ENCODE data around the gene LCP1.

The LCP1 gene

DNA sequence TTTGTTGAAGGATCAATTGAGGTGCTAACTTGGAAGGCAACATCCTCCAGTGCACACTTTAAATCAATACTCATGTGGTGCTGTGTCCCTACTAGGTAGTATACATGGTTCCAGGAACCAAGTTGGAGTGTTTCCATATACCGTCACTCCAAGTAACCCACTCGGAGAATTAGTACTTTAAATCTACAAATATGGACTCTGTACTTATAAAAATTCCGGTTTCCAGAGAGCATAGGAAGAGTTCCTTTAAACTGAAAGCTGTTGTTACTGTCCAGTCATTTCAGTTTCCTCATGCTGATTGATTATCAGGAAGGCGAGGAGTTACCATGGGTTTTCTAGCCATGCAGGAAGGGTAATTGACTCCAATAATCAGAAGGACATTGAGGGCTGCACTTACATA lies 84.3 kb downstream of the LCP1 start:
- DNase-seq (ENCODE audit: low spot score) = no peak

GRCh38 chr13:46097015-46097414 lies 85.0 kb downstream of the LCP1 start:
- no peak for DNase-seq (ENCODE audit: low spot score)

- no peak for DNase-seq (ENCODE audit: low spot score)
Measured at GRCh38 chr13:46094478-46094877, 87.5 kb downstream of the LCP1 start.

- DNase-seq (ENCODE audit: low spot score) = no peak
Measured at GRCh38 chr13:46088821-46089562, 93.0 kb downstream of the LCP1 start.

GRCh38 chr13:46087481-46087880 lies 94.5 kb downstream of the LCP1 start:
- DNase-seq (ENCODE audit: low spot score) = no peak

- DNase-seq (ENCODE audit: low spot score) = no peak
Measured at GRCh38 chr13:46086985-46087384, 95.0 kb downstream of the LCP1 start.

DNA sequence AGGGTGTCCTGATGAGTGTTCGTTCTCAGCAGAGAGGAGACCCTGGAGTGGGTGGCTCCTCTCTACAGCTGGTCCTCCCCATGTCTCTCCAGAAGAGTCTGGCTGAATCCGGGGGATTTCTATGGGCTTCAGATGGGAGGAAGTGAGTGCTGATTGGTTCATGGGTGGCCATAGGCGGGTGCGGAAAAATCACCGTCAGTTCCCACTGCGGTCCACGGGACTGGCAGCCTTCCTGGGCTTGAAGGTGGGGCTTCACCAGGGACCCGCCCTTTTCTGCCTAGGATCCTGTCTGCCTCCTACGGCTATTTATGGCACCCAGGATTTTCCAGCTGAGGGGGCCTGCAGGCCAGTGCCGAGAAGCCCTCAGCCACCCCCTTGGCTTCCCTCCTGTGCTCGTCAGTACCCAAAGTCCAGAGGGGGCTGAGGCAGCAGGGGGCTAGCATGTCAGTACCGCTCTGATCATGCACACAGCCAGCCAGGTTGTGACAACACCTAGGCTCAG lies 95.5 kb downstream of the LCP1 start:
- DNase-seq (ENCODE audit: low spot score) = no peak

GRCh38 chr13:46085737-46086136 lies 96.2 kb downstream of the LCP1 start:
- DNase-seq (ENCODE audit: low spot score) = no peak

DNA sequence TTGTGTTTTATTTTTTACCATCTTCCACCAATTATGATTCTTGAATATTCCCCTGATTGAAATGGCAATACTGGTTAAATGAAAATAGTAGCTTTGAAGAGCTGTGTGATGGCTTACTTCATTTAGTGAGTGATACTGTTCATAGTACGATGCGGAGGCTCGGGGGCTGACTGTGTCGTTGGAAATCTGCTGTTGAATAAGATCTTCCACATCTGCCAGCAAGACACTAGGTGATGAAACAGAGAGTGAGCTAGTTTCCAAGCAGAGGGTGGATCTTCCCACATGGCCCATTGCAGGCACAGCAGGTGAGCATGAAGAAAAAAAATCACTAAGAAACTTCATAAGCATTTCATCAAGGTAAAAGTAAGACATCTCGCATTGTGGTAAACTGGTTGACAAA lies 99.7 kb downstream of the LCP1 start:
- DNase-seq (ENCODE audit: low spot score) = no peak

DNA sequence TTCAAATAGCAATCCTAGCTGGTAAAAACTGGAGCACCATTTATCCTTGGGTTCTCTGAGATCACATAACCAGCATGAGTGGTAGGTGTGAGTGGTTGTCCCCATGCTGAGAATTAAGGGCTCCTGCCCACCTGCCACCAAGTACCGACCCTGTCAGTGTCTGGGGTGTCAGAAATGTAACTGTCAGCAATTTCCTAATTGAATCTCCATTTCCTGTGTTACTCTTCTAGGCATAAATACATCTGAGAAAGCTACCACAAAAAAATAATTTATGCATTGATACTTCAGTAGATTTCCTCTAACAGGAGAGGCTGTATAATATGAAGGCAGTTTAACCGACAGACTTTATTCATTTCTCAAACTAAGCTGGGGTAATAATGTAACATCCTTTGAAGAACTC lies 102.2 kb downstream of the LCP1 start:
- no peak for DNase-seq (ENCODE audit: low spot score)

DNA sequence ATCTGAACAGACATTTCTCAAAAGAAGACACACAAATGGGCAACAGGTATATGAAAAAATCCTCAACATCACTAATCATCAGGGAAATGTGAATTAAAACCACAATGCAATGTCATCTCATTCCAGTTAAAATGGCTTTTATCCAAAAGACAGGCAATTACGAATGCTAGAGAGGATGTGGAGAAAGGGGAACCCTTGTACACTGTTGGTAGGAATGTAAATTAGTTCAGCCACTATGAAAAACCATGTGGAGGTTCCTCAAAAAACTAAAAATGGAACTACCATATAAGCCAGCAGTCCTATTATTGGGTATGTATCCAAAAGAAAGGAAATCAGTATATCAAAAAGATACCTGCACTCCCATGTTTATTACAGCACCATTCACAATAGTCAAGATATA lies 104.7 kb downstream of the LCP1 start:
- DNase-seq (ENCODE audit: low spot score) = no peak

GRCh38 chr13:46076827-46077226 lies 105.2 kb downstream of the LCP1 start:
- no peak for DNase-seq (ENCODE audit: low spot score)

All from GM03348 (cell line).